IMR-90 (cell line): Measurements from ENCODE around the gene SYNC. TPM values are rescaled to one million over a fixed set of nuclear protein-coding genes. Genes with fewer than 3 reads are reported as not detected.

Experiments used
- ATAC-seq: fragments of 200-7000 bp; cut with Tn5 transposase; 2 replicates; pipeline ENCODE4 v1.9.1; 2020; ENCODE audit warnings: low read depth, mild to moderate bottlenecking, moderate library complexity
- BruUV-seq: library from RNA; stranded (reverse); fragments of 400-500 nt; replicated peaks from 2 replicates; lab custom pipeline; 2021; lab: Mats Ljungman, UMichigan
- CTCF ChIA-PET: fragments of 300-600 bp; formaldehyde crosslinking; extraction: SDS; loops from one replicate; lab custom pipeline; 2021; ENCODE audit warnings: antibody characterized with exemption; lab: Yijun Ruan, JAX
- POLR2A ChIA-PET: fragments of 300-600 bp; sonication (Branson Sonifier 250); formaldehyde crosslinking; loops from one replicate; lab custom pipeline; 2022; ENCODE audit warnings: antibody characterized with exemption; ENCODE audit not compliant: unreplicated experiment; lab: Charles Lee
- DNase-seq: peaks from one replicate; pipeline ENCODE4 v3.0.0; 2013
- H2AFZ ChIP-seq: replicated peaks from 2 replicates; pipeline ENCODE3; 2013; ENCODE audit warnings: low read length, mild to moderate bottlenecking; ENCODE audit not compliant: poor library complexity
- H2AK5ac ChIP-seq: 2 replicates; pipeline ENCODE4 v1.6.1; 2013; ENCODE audit warnings: low read depth, low read length, inconsistent platforms
- H2AK9ac ChIP-seq: replicated peaks from 2 replicates; pipeline ENCODE3; 2013; ENCODE audit warnings: mild to moderate bottlenecking, low read depth, low read length, moderate library complexity; ENCODE audit not compliant: poor library complexity
- H2BK120ac ChIP-seq: 2 replicates; pipeline ENCODE4 v1.6.1; 2013; ENCODE audit warnings: low read depth, low read length, inconsistent platforms
- H2BK15ac ChIP-seq: 3 replicates; pipeline ENCODE4 v1.6.1; 2013; ENCODE audit warnings: low read depth, low read length, inconsistent platforms
- H2BK20ac ChIP-seq: 2 replicates; pipeline ENCODE4 v1.6.1; 2013; ENCODE audit warnings: low read depth, mild to moderate bottlenecking, inconsistent platforms, low read length, moderate library complexity
- H2BK5ac ChIP-seq: 2 replicates; pipeline ENCODE4 v1.6.1; 2013; ENCODE audit warnings: mild to moderate bottlenecking, low read depth, low read length, inconsistent platforms; ENCODE audit not compliant: poor library complexity, severe bottlenecking
- H3K14ac ChIP-seq: replicated peaks from 2 replicates; pipeline ENCODE4 v1.6.1; 2013; ENCODE audit warnings: low read depth, low read length, inconsistent platforms
- H3K18ac ChIP-seq: 2 replicates; pipeline ENCODE4 v1.6.1; 2013; ENCODE audit warnings: low read depth, low read length, control low read depth
- H3K23ac ChIP-seq: 2 replicates; pipeline ENCODE4 v1.6.1; 2013; ENCODE audit warnings: low read depth, low read length, inconsistent platforms
- H3K27ac ChIP-seq: 2 replicates; pipeline ENCODE4 v1.5.1; 2013; ENCODE audit warnings: mild to moderate bottlenecking, control low read depth, low read length; ENCODE audit not compliant: insufficient read depth
- H3K27me3 ChIP-seq: 2 replicates; pipeline ENCODE4 v1.6.1; 2013; ENCODE audit warnings: low read length; ENCODE audit not compliant: control insufficient read depth, insufficient read depth
- H3K36me3 ChIP-seq: 2 replicates; pipeline ENCODE4 v1.6.1; 2013; ENCODE audit warnings: low read length, mixed read lengths; ENCODE audit not compliant: control insufficient read depth, insufficient read depth
- H3K4ac ChIP-seq: 2 replicates; pipeline ENCODE4 v1.6.1; 2013; ENCODE audit warnings: low read depth, low read length, inconsistent platforms
- H3K4me1 ChIP-seq: 2 replicates; pipeline ENCODE4 v1.6.1; 2013; ENCODE audit warnings: low read length, mixed read lengths; ENCODE audit not compliant: control insufficient read depth, insufficient read depth
- H3K4me2 ChIP-seq: 2 replicates; pipeline ENCODE4 v1.6.1; 2013; ENCODE audit warnings: low read depth, mild to moderate bottlenecking, control low read depth, low read length, moderate library complexity
- H3K4me3 ChIP-seq: 2 replicates; pipeline ENCODE4 v1.5.1; 2013; ENCODE audit warnings: low read depth, mild to moderate bottlenecking, control low read depth, low read length, moderate library complexity; ENCODE audit not compliant: insufficient read depth
- H3K56ac ChIP-seq: 2 replicates; pipeline ENCODE4 v1.6.1; 2013; ENCODE audit warnings: low read length, inconsistent platforms; ENCODE audit not compliant: insufficient read depth; ENCODE audit errors: extremely low read depth
- H3K79me1 ChIP-seq, 2 experiments: 2 replicates each; pipeline ENCODE4 v1.6.1; 2013; ENCODE audit warnings: low read length in 2 of 2, inconsistent platforms in 1 of 2, low read depth in 1 of 2
- H3K9ac ChIP-seq: 2 replicates; pipeline ENCODE4 v1.6.1; 2013; ENCODE audit warnings: low read depth, low read length, control low read depth
- H3K9me1 ChIP-seq: 2 replicates; pipeline ENCODE4 v1.6.1; 2013; ENCODE audit warnings: low read length, inconsistent platforms; ENCODE audit not compliant: insufficient read depth
- H3K9me3 ChIP-seq: 2 replicates; pipeline ENCODE4 v1.6.1; 2013; ENCODE audit warnings: low read length; ENCODE audit not compliant: control insufficient read depth, insufficient read depth
- H4K20me1 ChIP-seq: 2 replicates; pipeline ENCODE4 v1.6.1; 2013; ENCODE audit warnings: low read length, inconsistent platforms; ENCODE audit not compliant: insufficient read depth
- H4K5ac ChIP-seq: 2 replicates; pipeline ENCODE4 v1.6.1; 2013; ENCODE audit warnings: mild to moderate bottlenecking, low read depth, low read length, control low read depth
- H4K8ac ChIP-seq, 2 experiments: 2 replicates each; pipeline ENCODE4 v1.6.1; 2013; ENCODE audit warnings: low read depth in 2 of 2, low read length in 2 of 2, control low read depth in 1 of 2, inconsistent platforms in 1 of 2
- H4K91ac ChIP-seq: 2 replicates; pipeline ENCODE4 v1.6.1; 2013; ENCODE audit warnings: low read depth, low read length, inconsistent platforms; ENCODE audit not compliant: insufficient read depth
- CTCF ChIP-seq: conservative IDR thresholded peaks from 2 replicates; pipeline ENCODE4 v1.5.1; 2012; ENCODE audit warnings: mild to moderate bottlenecking, low read depth, low read length, improper control_type of control experiment
- MXI1 ChIP-seq: IDR thresholded peaks from 2 replicates; pipeline ENCODE4 v1.6.1; 2012; ENCODE audit warnings: low read depth, mild to moderate bottlenecking, low read length, moderate library complexity, borderline replicate concordance
- WGBS, 2 experiments: methylation state at CpG; one replicate each; pipeline versions ENCODE4 v1.1.5 to v1.1.7; 2013; ENCODE audit warnings: missing lambda C conversion rate in 2 of 2; ENCODE audit not compliant: insufficient read length in 1 of 2; ENCODE audit errors: extremely low coverage in 2 of 2; 5-methylcytosine and 5-hydroxymethylcytosine counted together
- dilution Hi-C: fragments of 300-500 bp; cut with HindIII; formaldehyde crosslinking; loops from one replicate; pipeline ENCODE4 v1.14.3; 2018; ENCODE audit warnings: low sequenced_read_pairs; ENCODE audit not compliant: unreplicated experiment
- in situ Hi-C: fragments of 300-500 bp; cut with MboI; formaldehyde crosslinking; loops from 3 replicates; pipeline ENCODE4 v1.14.3; 2019; ENCODE audit warnings: low sequenced_read_pairs, inconsistent platforms, mixed read lengths
- intact Hi-C: fragments of 100-400 bp; cut with micrococcal nuclease; formaldehyde crosslinking; loops from 2 replicates; pipeline ENCODE4 v1.10.0; 2022
- polyA plus RNA-seq, 3 experiments: library from polyadenylated mRNA; depleted of rRNA; stranded (reverse); fragments of >200 nt; gene quantifications; 2 replicates each; pipeline ENCODE4 v1.2.3, GENCODE V29; 2012; ENCODE audit warnings: low replicate concordance in 1 of 3
- total RNA-seq: library from RNA; depleted of rRNA; stranded (reverse); fragments of >200 nt; gene quantifications from 2 replicates; pipeline ENCODE4 v1.2.3, GENCODE V29; 2012

SYNC gene
- total and polyA plus RNA-seq, 2 of the 4 experiments (the other 2 are of a cell fraction) = 48.9 to 103 TPM

- Histone ChIP-seq H4K20me1 (peaks cover 32% of the 10 kb centered on the region), H4K5ac (no peak overlapping the region), H3K4me3 (no peak overlapping the region), H3K9me3 (no peaks in the 10 kb centered on the region), H2AK9ac (no peak overlapping the region), H3K4me2 (no peak overlapping the region), H2AK5ac (no peak overlapping the region), H2BK120ac (no peak overlapping the region), H2AFZ (no peak overlapping the region), H3K56ac (no peak overlapping the region), H3K9ac (no peak overlapping the region), H3K18ac (no peak overlapping the region), H4K91ac (no peak overlapping the region), H3K14ac (peak overlapping the region; percentile 7; the same call in 1 of the 2 replicates), H3K27me3 (no peaks in the 10 kb centered on the region), H4K8ac (no peak overlapping the region), H3K79me1 (peaks cover 16 to 43% of the 10 kb centered on the region in 2 experiments), H2BK15ac (no peak overlapping the region), H3K23ac (no peak overlapping the region), H3K4ac (no peak overlapping the region), H2BK20ac (no peak overlapping the region), H3K36me3 (peaks cover 35% of the 10 kb centered on the region), H3K4me1 (peaks cover 14% of the 10 kb centered on the region), H3K9me1 (peaks cover 11% of the 10 kb centered on the region), H3K27ac (no peak overlapping the region), H2BK5ac (no peak overlapping the region)
- DNase-seq (no peak), ATAC-seq (peak; percentile 60)
- dilution Hi-C loops = no loop called here
- in situ Hi-C loops = no loop called here
- ChIA-PET CTCF (no interaction called here), POLR2A (no interaction called here)
- no TSS peak for BruUV-seq
- 91% methylated on average over 4 of the region's 6 CpGs; no CpG with 5 or more reads in 1 of the 2 experiments for WGBS, 2 experiments
- intact Hi-C loops = no loop called here
- no peak for TF ChIP-seq CTCF
- 0 out of 2 replicates have a peak, but pooled peaks have one; percentile 26 for TF ChIP-seq MXI1
Measured at GRCh38 chr1:32693455-32694174, 9.0 kb downstream of the SYNC start.
